H1 (cell line): ENCODE measurements around the gene CLIC1. TPM values are rescaled to one million over a fixed set of nuclear protein-coding genes. Genes with fewer than 3 reads are reported as not detected.

Experiments
- CTCF ChIA-PET: fragments of 300-600 bp; sonication (Branson Sonifier 250); formaldehyde crosslinking; loops from one replicate; lab custom pipeline; 2021; ENCODE audit not compliant: partially characterized antibody; lab: Charles Lee
- POLR2A ChIA-PET: fragments of 300-600 bp; sonication (Branson Sonifier 250); formaldehyde crosslinking; loops from one replicate; lab custom pipeline; 2021; ENCODE audit warnings: inconsistent platforms; ENCODE audit not compliant: partially characterized antibody; lab: Charles Lee
- DNase-seq, 2 experiments: peaks; one replicate each; pipeline versions ENCODE4 v3.0.0 to v3.0.0-alpha.2; 2010 to 2022; ENCODE audit warnings: low spot score in 2 of 2, low read depth in 1 of 2, mixed read lengths in 1 of 2
- FAIRE-seq: peaks from 2 replicates; lab custom pipeline; 2011; peaks lifted over from hg19 to GRCh38; lab: Jason Lieb, UNC
- H2AFZ ChIP-seq: 2 replicates; pipeline ENCODE4 v1.8.1; 2012; ENCODE audit warnings: low read length, inconsistent platforms
- H2AK5ac ChIP-seq: 2 replicates; pipeline ENCODE4 v1.6.1; 2013; ENCODE audit warnings: low read depth, low read length
- H2BK120ac ChIP-seq: replicated peaks from 2 replicates; pipeline ENCODE3; 2013; ENCODE audit warnings: low read depth, low read length, inconsistent platforms
- H2BK12ac ChIP-seq: 2 replicates; pipeline ENCODE4 v1.6.1; 2013; ENCODE audit warnings: low read depth, low read length
- H2BK15ac ChIP-seq: 2 replicates; pipeline ENCODE4 v1.6.1; 2013; ENCODE audit warnings: low read length
- H2BK20ac ChIP-seq: 2 replicates; pipeline ENCODE4 v1.6.1; 2013; ENCODE audit warnings: low read length
- H2BK5ac ChIP-seq: 2 replicates; pipeline ENCODE4 v1.6.1; 2013; ENCODE audit warnings: low read depth, low read length
- H3K14ac ChIP-seq: 2 replicates; pipeline ENCODE4 v1.6.1; 2013; ENCODE audit warnings: inconsistent platforms; ENCODE audit not compliant: insufficient read length
- H3K18ac ChIP-seq: 2 replicates; pipeline ENCODE4 v1.6.1; 2013; ENCODE audit warnings: low read length; ENCODE audit errors: extremely low read depth
- H3K23ac ChIP-seq: 2 replicates; pipeline ENCODE4 v1.6.1; 2013; ENCODE audit warnings: inconsistent platforms; ENCODE audit not compliant: insufficient read length
- H3K23me2 ChIP-seq: 2 replicates; pipeline ENCODE4 v1.6.1; 2013; ENCODE audit warnings: low read depth, low read length
- H3K27ac ChIP-seq: 2 replicates; pipeline ENCODE4 v1.6.1; 2011; ENCODE audit warnings: low read depth, low read length, inconsistent platforms
- H3K27me3 ChIP-seq, 4 experiments: replicated peaks in 1 of 4; 1 replicate in 1 of 4; 2 replicates in 3 of 4; pipeline versions ENCODE4 v1.6.1 to v1.8.1; 2011 to 2013; ENCODE audit warnings: low read length in 3 of 4, mild to moderate bottlenecking in 3 of 4, inconsistent platforms in 2 of 4, mixed read lengths in 2 of 4, moderate library complexity in 1 of 4; ENCODE audit not compliant: control insufficient read depth in 3 of 4, insufficient read depth in 3 of 4; ENCODE audit errors: extremely low read depth in 1 of 4
- H3K36me3 ChIP-seq, 4 experiments: 2 replicates each; pipeline versions ENCODE4 v1.6.1 to v1.8.1; 2011 to 2013; ENCODE audit warnings: mild to moderate bottlenecking in 4 of 4, low read length in 3 of 4, moderate library complexity in 2 of 4, control low read depth in 1 of 4, inconsistent platforms in 1 of 4; ENCODE audit not compliant: insufficient read depth in 4 of 4, control insufficient read depth in 2 of 4
- H3K4ac ChIP-seq: replicated peaks from 2 replicates; pipeline ENCODE3; 2013; ENCODE audit warnings: low read length, low read depth, mixed read lengths, inconsistent platforms; ENCODE audit not compliant: insufficient read length
- H3K4me1 ChIP-seq, 4 experiments: replicated peaks in 1 of 4; 1 replicate in 1 of 4; 2 replicates in 3 of 4; pipeline versions ENCODE4 v1.6.1 to v1.8.1; 2011 to 2013; ENCODE audit warnings: low read length in 3 of 4, inconsistent platforms in 2 of 4, mixed read lengths in 1 of 4; ENCODE audit not compliant: insufficient read depth in 4 of 4, control insufficient read depth in 3 of 4
- H3K4me2 ChIP-seq, 2 experiments: 2 replicates each; pipeline versions ENCODE4 v1.6.1 to v1.8.1; 2011 to 2013; ENCODE audit warnings: low read depth in 2 of 2, low read length in 2 of 2, control low read depth in 1 of 2, inconsistent platforms in 1 of 2, mild to moderate bottlenecking in 1 of 2; ENCODE audit not compliant: insufficient read depth in 1 of 2
- H3K4me3 ChIP-seq, 4 experiments: fragments of 200-600, 300-600 bp in 1 of 4; sonication (generic), shearing (Covaris generic), sonication (Bioruptor Twin) in 1 of 4; 2 replicates each; pipeline versions ENCODE4 v1.5.1 to v1.8.1; 2011 to 2016; ENCODE audit warnings: low read length in 4 of 4, low read depth in 3 of 4, control low read depth in 2 of 4, inconsistent platforms in 2 of 4, mild to moderate bottlenecking in 2 of 4, mixed read lengths in 1 of 4, moderate library complexity in 1 of 4; ENCODE audit not compliant: insufficient read depth in 2 of 4; ENCODE audit errors: extremely low read depth in 1 of 4
- H3K56ac ChIP-seq: replicated peaks from 2 replicates; pipeline ENCODE3; 2013; ENCODE audit warnings: low read depth, mild to moderate bottlenecking, mixed read lengths, low read length, inconsistent platforms; ENCODE audit not compliant: insufficient read length
- H3K79me1 ChIP-seq: 2 replicates; pipeline ENCODE4 v1.6.1; 2013; ENCODE audit warnings: low read depth, low read length, control low read depth
- H3K79me2 ChIP-seq, 2 experiments: 2 replicates each; pipeline versions ENCODE4 v1.6.1 to v1.8.1; 2012 to 2013; ENCODE audit warnings: low read length in 2 of 2, mild to moderate bottlenecking in 2 of 2, inconsistent platforms in 1 of 2; ENCODE audit not compliant: insufficient read depth in 2 of 2, control insufficient read depth in 1 of 2
- H3K9ac ChIP-seq, 4 experiments: replicated peaks in 1 of 4; 1 replicate in 1 of 4; 2 replicates in 3 of 4; pipeline versions ENCODE4 v1.6.1 to v1.8.1; 2011 to 2013; ENCODE audit warnings: low read depth in 3 of 4, low read length in 3 of 4, control low read depth in 2 of 4, mild to moderate bottlenecking in 2 of 4, moderate library complexity in 2 of 4, inconsistent platforms in 1 of 4; ENCODE audit errors: extremely low read depth in 1 of 4
- H3K9me3 ChIP-seq, 2 experiments: 2 replicates each; pipeline versions ENCODE4 v1.6.1 to v1.8.1; 2012 to 2013; ENCODE audit warnings: mild to moderate bottlenecking in 2 of 2, moderate library complexity in 2 of 2, control low read depth in 1 of 2, inconsistent platforms in 1 of 2, low read depth in 1 of 2, low read length in 1 of 2, mixed read lengths in 1 of 2; ENCODE audit not compliant: insufficient read depth in 2 of 2
- H4K20me1 ChIP-seq, 2 experiments: replicated peaks in 1 of 2; 2 replicates each; pipeline versions ENCODE3 to v1.8.1; 2011 to 2013; ENCODE audit warnings: inconsistent platforms in 2 of 2, low read length in 2 of 2, mild to moderate bottlenecking in 1 of 2; ENCODE audit not compliant: insufficient read depth in 2 of 2, control insufficient read depth in 1 of 2
- H4K5ac ChIP-seq: 2 replicates; pipeline ENCODE4 v1.6.1; 2013; ENCODE audit warnings: low read length, low read depth, mixed read lengths, inconsistent platforms; ENCODE audit not compliant: insufficient read length
- H4K8ac ChIP-seq: 2 replicates; pipeline ENCODE4 v1.8.0; 2013; ENCODE audit warnings: mild to moderate bottlenecking, moderate library complexity, low read length, inconsistent platforms; ENCODE audit not compliant: insufficient read depth; ENCODE audit errors: extremely low read depth
- H4K91ac ChIP-seq: replicated peaks from 2 replicates; pipeline ENCODE3; 2013; ENCODE audit warnings: low read length, mixed read lengths, inconsistent platforms; ENCODE audit not compliant: insufficient read length
- EP300 ChIP-seq, 2 experiments: IDR thresholded peaks; 1 replicate in 1 of 2; 2 replicates in 1 of 2; pipeline ENCODE4 v1.6.1; 2011 to 2012; ENCODE audit warnings: low read depth in 2 of 2, low read length in 2 of 2, mild to moderate bottlenecking in 2 of 2, borderline replicate concordance in 1 of 2, inconsistent platforms in 1 of 2, moderate library complexity in 1 of 2
- HDAC6 ChIP-seq: IDR thresholded peaks from one replicate; pipeline ENCODE4 v1.7.1; 2012; ENCODE audit warnings: low read depth, mild to moderate bottlenecking, inconsistent platforms, low read length, moderate library complexity
- JUND ChIP-seq: IDR thresholded peaks from 2 replicates; pipeline ENCODE4 v1.6.1; 2011; ENCODE audit warnings: mild to moderate bottlenecking, improper control_type of control experiment, low read length
- MAX ChIP-seq: IDR thresholded peaks from 2 replicates; pipeline ENCODE4 v1.6.1; 2012; ENCODE audit warnings: inconsistent platforms
- POLR2A ChIP-seq, 2 experiments: IDR thresholded peaks; 1 replicate in 1 of 2; 2 replicates in 1 of 2; pipeline ENCODE4 v1.6.1; 2011; ENCODE audit warnings: low read depth in 2 of 2, low read length in 2 of 2, mild to moderate bottlenecking in 2 of 2; ENCODE audit errors: control extremely low read depth in 1 of 2
- SAP30 ChIP-seq: fragments of 300-600 bp; sonication (generic); IDR thresholded peaks from 2 replicates; pipeline ENCODE4 v1.7.1; 2012; ENCODE audit warnings: low read length, moderate library complexity, mild to moderate bottlenecking, inconsistent platforms; ENCODE audit not compliant: insufficient read depth, insufficient replicate concordance
- WGBS, 2 experiments: shearing (Covaris generic) in 1 of 2; methylation state at CpG; one replicate each; pipeline versions ENCODE4 v1.1.6 to v1.1.7; 2013 to 2015; ENCODE audit warnings: low lambda C conversion rate in 2 of 2, mixed read lengths in 2 of 2, inconsistent platforms in 1 of 2, low coverage in 1 of 2, missing lambda C conversion rate in 1 of 2; ENCODE audit not compliant: insufficient replicate concordance in 2 of 2, insufficient coverage in 1 of 2, insufficient read length in 1 of 2; ENCODE audit errors: extremely low coverage in 1 of 2, missing lambda C conversion rate in 1 of 2; 5-methylcytosine and 5-hydroxymethylcytosine counted together
- long read RNA-seq, 2 experiments: library from RNA in 1 of 2; library from capped mRNA in 1 of 2; stranded (forward); transcript quantifications; one replicate each; pipeline ENCODE4 v2.0.0, GENCODE V29; 2021; ENCODE audit warnings: inconsistent platforms in 1 of 2
- polyA minus RNA-seq, 3 experiments: library from RNA; depleted of rRNA, polyadenylated mRNA; stranded (reverse); fragments of >200 nt; gene quantifications; 1 replicate in 2 of 3; 2 replicates in 1 of 3; pipeline ENCODE4 v1.2.3, GENCODE V29; 2011
- polyA plus RNA-seq, 7 experiments: library from polyadenylated mRNA; depleted of rRNA in 3 of 7; stranded (reverse) in 5 of 7; unstranded in 2 of 7; fragments of >200 nt in 5 of 7; fragments of 200-250 nt in 2 of 7; gene quantifications; 1 replicate in 5 of 7; 2 replicates in 1 of 7; 4 replicates in 1 of 7; pipeline versions ENCODE4 v1.2.1 to v1.2.3, GENCODE V29; 2011 to 2013; ENCODE audit warnings: missing spikeins in 2 of 7, mixed read lengths in 2 of 7
- total RNA-seq: library from RNA; stranded (reverse); fragmentation: NEBNext Ultra II Directional; extraction: Animal tissue kit (Norgen Biotek cat#: 25700); gene quantifications from 2 replicates; pipeline ENCODE4 v1.2.1, GENCODE V29; 2021

Gene CLIC1
- total RNA-seq (250 and 259 TPM in 2 replicates), polyA plus RNA-seq (2011; rRNA removed) (236 and 277 TPM in 2 replicates), polyA minus RNA-seq (2011; rRNA and poly(A)+ RNA removed) (255 and 293 TPM in 2 replicates)
- 288 TPM for polyA plus RNA-seq (2011; cell fraction: cytosol; rRNA removed)
- polyA plus RNA-seq (2011; cell fraction: nucleus; rRNA removed) = 199 TPM
- polyA plus RNA-seq (2012, experiment 1 of 2) = 240 to 286 TPM (median 280 TPM) in 4 replicates
- polyA plus RNA-seq (2012, experiment 2 of 2) = 482 TPM
- polyA plus RNA-seq (2013, experiment 1 of 2) = 173 TPM
- polyA plus RNA-seq (2013, experiment 2 of 2) = 202 TPM
- 101 TPM for polyA minus RNA-seq (2011; cell fraction: cytosol; rRNA and poly(A)+ RNA removed)
- 83.5 TPM for polyA minus RNA-seq (2011; cell fraction: nucleus; rRNA and poly(A)+ RNA removed)
- long read RNA-seq, experiment 1, transcript CLIC1-208 (6 exons, 1,254 nt) = major isoform, 200 of 285 reads
- long read RNA-seq, experiment 1, partial matches to known transcripts = 54 of 285 reads
- long read RNA-seq, experiment 1, other reads (novel, unspliced or antisense) = 29 of 285 reads
- long read RNA-seq, experiment 2, transcript CLIC1-208 (6 exons, 1,254 nt) = major isoform, 748 of 812 reads
- long read RNA-seq, experiment 2, transcript CLIC1-210 (7 exons, 1,098 nt) = minor isoform, 12 of 812 reads
- long read RNA-seq, experiment 2, transcript CLIC1-206 (7 exons, 1,127 nt) = minor isoform, 12 of 812 reads
- long read RNA-seq, experiment 2, partial matches to known transcripts = 12 of 812 reads
- long read RNA-seq, experiment 2, other reads (novel, unspliced or antisense) = 28 of 812 reads

- peak within 1 kb of the TSS; percentile 88 for H4K5ac ChIP-seq
- peaks cover 4 to 5% of the 10 kb centered on the region in 2 experiments for H4K20me1 ChIP-seq
- H2BK15ac ChIP-seq = peak within 1 kb of the TSS; percentile 81; the same call in 1 of the 2 replicates
- peaks cover 8% of the 10 kb centered on the region; the same call in 1 of the 2 replicates for H3K79me1 ChIP-seq
- H2AFZ ChIP-seq = no peak within 1 kb of the TSS
- peaks cover 10 to 26% (median 20%) of the 10 kb centered on the region in 4 experiments for H3K36me3 ChIP-seq
- peak within 1 kb of the TSS; percentile 27 for H3K56ac ChIP-seq
- peak within 1 kb of the TSS; percentile 61; the same call in 1 of the 2 replicates for H2BK20ac ChIP-seq
- peak within 1 kb of the TSS; percentile 93 for H3K18ac ChIP-seq
- FAIRE-seq (no peak), DNase-seq (peak; percentile 50 to 86)
- H2BK120ac ChIP-seq = peak within 1 kb of the TSS; percentile 29
- H3K4me3 ChIP-seq = peak within 1 kb of the TSS; percentile 82 to 98 (median 92)
- H2BK5ac ChIP-seq = peak within 1 kb of the TSS; percentile 97
- peak within 1 kb of the TSS; percentile 35; the same call in 1 of the 2 replicates for H2BK12ac ChIP-seq
- peak within 1 kb of the TSS; percentile 63 to 91 (median 66) for H3K9ac ChIP-seq
- no peak within 1 kb of the TSS for H3K14ac ChIP-seq
- H3K4me1 ChIP-seq = peaks cover 23 to 29% (median 25%) of the 10 kb centered on the region in 4 experiments
- H3K4me2 ChIP-seq = peak within 1 kb of the TSS; percentile 78 to 99
- ChIA-PET CTCF (interaction anchor here (0.5 to 5.6 kb wide), 20 partner anchors 12 to 868 kb away, joined by 3 to 23 read pairs (median 3); no protein-coding TSS in a partner anchor), POLR2A (interaction anchor here (0.7 to 8.7 kb wide), 27 partner anchors 11 to 223 kb away, joined by 3 to 73 read pairs (median 5); partner anchors contain the start of genes ABHD16A, CSNK2B, DDX39B and GPANK1)
- H3K27ac ChIP-seq = peak within 1 kb of the TSS; percentile 64; the same call in 1 of the 2 replicates
- peak within 1 kb of the TSS; percentile 64; the same call in 1 of the 2 replicates for H4K8ac ChIP-seq
- H3K9me3 ChIP-seq = no peaks in the 10 kb centered on the region; a peak in 1 of 4 replicates
- no peak within 1 kb of the TSS for H3K23ac ChIP-seq
- H3K23me2 ChIP-seq = peaks cover 20% of the 10 kb centered on the region
- 2% methylated on average over 22 of the region's 24 CpGs; no CpG with 5 or more reads in 1 of the 2 experiments for WGBS, 2 experiments
- peaks cover 0 to 26% of the 10 kb centered on the region in 2 experiments; a peak in 2 of 4 replicates for H3K79me2 ChIP-seq
- peak within 1 kb of the TSS; percentile 40 for H3K4ac ChIP-seq
- H2AK5ac ChIP-seq = peak within 1 kb of the TSS; percentile 57; the same call in 1 of the 2 replicates
- no peaks in the 10 kb centered on the region for H3K27me3 ChIP-seq
- H4K91ac ChIP-seq = peak within 1 kb of the TSS; percentile 67
- no peak for TF ChIP-seq EP300 (IDR thresholded peaks at IDR 0.05; ENCODE audit: borderline replicate concordance in 1 of 2, low read depth in 2 of 2, low read length in 2 of 2)
- TF ChIP-seq JUND = peak; percentile 74
- TF ChIP-seq SAP30 = no peak
- peak; percentile 52 for TF ChIP-seq MAX
- TF ChIP-seq POLR2A (IDR thresholded peaks at IDR 0.05; ENCODE audit: control extremely low read depth in 1 of 2, low read depth in 2 of 2, low read length in 2 of 2) = peak in 1 of 2 experiments; percentile 78; a peak in 2 of 3 replicates
- TF ChIP-seq HDAC6 = no peak
These were observed at the start of gene CLIC1 for GRCh38 chr6:31736021-31736767. Gene CLIC1, minus strand, starts transcription at chr6:31736530. Its CDS starts 230 bp downstream, at chr6:31736300.
